HepG2 (cell line): ENCODE results near the gene PLEKHA3. TPM values are rescaled to one million over a fixed set of nuclear protein-coding genes. Genes with fewer than 3 reads are reported as not detected.
A peak's percentile ranks its signal among the peaks of the same experiment; 100 is the strongest.

Experiments
- ATAC-seq: fragments of 200-7000 bp; cut with Tn5 transposase; 3 replicates; pipeline ENCODE4 v1.9.1; 2020; ENCODE audit warnings: mild to moderate bottlenecking, moderate library complexity
- BruUV-seq: library from RNA; stranded (reverse); fragments of 400-500 nt; replicated peaks from 2 replicates; lab custom pipeline; 2021; lab: Mats Ljungman, UMichigan
- CTCF ChIA-PET: fragments of 300-600 bp; formaldehyde crosslinking; extraction: SDS; loops from one replicate; lab custom pipeline; 2021; ENCODE audit warnings: low total read pairs, inconsistent platforms, low intra/inter-chr PET ratio; lab: Yijun Ruan, JAX
- POLR2A ChIA-PET: fragments of 350-600 bp; sonication (Branson Sonifier 250); formaldehyde crosslinking; loops from one replicate; lab custom pipeline; 2020; ENCODE audit warnings: antibody characterized with exemption, inconsistent platforms; lab: Yijun Ruan, JAX
- DNase-seq: peaks from one replicate; pipeline ENCODE4 v3.0.0-alpha.2; 2015; ENCODE audit warnings: low spot score
- FAIRE-seq: peaks from 3 replicates; lab custom pipeline; 2011; peaks lifted over from hg19 to GRCh38; lab: Jason Lieb, UNC
- H2AFZ ChIP-seq: one replicate; pipeline ENCODE4 v1.6.1; 2011; ENCODE audit warnings: low read length, inconsistent platforms
- H3K27ac ChIP-seq: fragments of 300-600 bp; 3 replicates; pipeline ENCODE4 v1.8.0; 2011; ENCODE audit warnings: mixed run types, mild to moderate bottlenecking, mixed read lengths, low read length, inconsistent platforms; ENCODE audit not compliant: insufficient read depth; ENCODE audit errors: extremely low read length
- H3K27me3 ChIP-seq, 2 experiments: fragments of 200-600 bp in 1 of 2; 2 replicates in 1 of 2; 3 replicates in 1 of 2; pipeline versions ENCODE4 v1.6.0 to v1.8.0; 2011; ENCODE audit warnings: low read length in 2 of 2, mild to moderate bottlenecking in 2 of 2, moderate library complexity in 2 of 2, inconsistent platforms in 1 of 2; ENCODE audit not compliant: insufficient read depth in 2 of 2, control insufficient read depth in 1 of 2
- H3K36me3 ChIP-seq, 2 experiments: fragments of 200-600 bp in 1 of 2; replicated peaks in 1 of 2; 2 replicates in 1 of 2; 3 replicates in 1 of 2; pipeline versions ENCODE4 v1.5.1 to v1.8.0; 2011; ENCODE audit warnings: low read length in 2 of 2, inconsistent platforms in 1 of 2; ENCODE audit not compliant: insufficient read depth in 2 of 2, control insufficient read depth in 1 of 2
- H3K4me1 ChIP-seq: 2 replicates; pipeline ENCODE4 v1.5.1; 2012; ENCODE audit warnings: low read length, inconsistent platforms; ENCODE audit not compliant: insufficient read depth
- H3K4me2 ChIP-seq: 2 replicates; pipeline ENCODE4 v1.6.0; 2011; ENCODE audit warnings: low read depth, low read length, inconsistent platforms
- H3K4me3 ChIP-seq, 3 experiments: fragments of 200-600 bp in 1 of 3; sonication (generic), shearing (Covaris generic) in 1 of 3; replicated peaks in 1 of 3; 2 replicates each; pipeline ENCODE4 v1.5.1; 2011 to 2016; ENCODE audit warnings: low read length in 3 of 3, inconsistent platforms in 2 of 3, low read depth in 2 of 3, mild to moderate bottlenecking in 2 of 3, control low read depth in 1 of 3, mixed read lengths in 1 of 3; ENCODE audit not compliant: insufficient read depth in 1 of 3
- H3K79me2 ChIP-seq: one replicate; pipeline ENCODE4 v1.6.1; 2011; ENCODE audit warnings: low read length, inconsistent platforms; ENCODE audit not compliant: insufficient read depth
- H3K9ac ChIP-seq: 2 replicates; pipeline ENCODE4 v1.6.0; 2011; ENCODE audit warnings: mild to moderate bottlenecking, low read depth, low read length, inconsistent platforms; ENCODE audit not compliant: insufficient read depth
- H3K9me3 ChIP-seq: 2 replicates; pipeline ENCODE4 v1.5.1; 2012; ENCODE audit warnings: mild to moderate bottlenecking, low read length
- H4K20me1 ChIP-seq: 2 replicates; pipeline ENCODE4 v1.6.0; 2011; ENCODE audit warnings: inconsistent platforms, mild to moderate bottlenecking, low read length, moderate library complexity; ENCODE audit not compliant: insufficient read depth
- BCL3 ChIP-seq: sonication (generic); formaldehyde crosslinking; IDR thresholded peaks from 2 replicates; pipeline ENCODE4 v1.5.1; 2020; ENCODE audit warnings: mild to moderate bottlenecking, missing genetic modification reagents, moderate library complexity
- NFE2L1 ChIP-seq: sonication (generic); formaldehyde crosslinking; IDR thresholded peaks from 2 replicates; pipeline ENCODE4 v1.4.0; 2020; ENCODE audit warnings: missing genetic modification reagents, mild to moderate bottlenecking, borderline replicate concordance
- RFX5 ChIP-seq: IDR thresholded peaks from 2 replicates; pipeline ENCODE4 v1.6.1; 2011; ENCODE audit warnings: low read depth, low read length, improper control_type of control experiment
- SRF ChIP-seq: IDR thresholded peaks from 2 replicates; pipeline ENCODE4 v1.6.1; 2011; ENCODE audit warnings: mild to moderate bottlenecking, low read depth, low read length, moderate library complexity
- WGBS: methylation state at CpG from one replicate; pipeline ENCODE4 v1.1.6; 2017; ENCODE audit warnings: low lambda C conversion rate; 5-methylcytosine and 5-hydroxymethylcytosine counted together
- in situ Hi-C: cut with HindIII; loops from 2 replicates; pipeline ENCODE4 v1.10.0; 2017; ENCODE audit warnings: low pct_unique_long_range_greater_than_20kb; ENCODE audit not compliant: extremely low pct_ligation_motif_present
- intact Hi-C: fragments of 100-400 bp; cut with micrococcal nuclease; formaldehyde crosslinking; loops from one replicate; pipeline ENCODE4 v1.10.0; 2022; ENCODE audit not compliant: unreplicated experiment
- polyA plus RNA-seq, 8 experiments: library from polyadenylated mRNA; depleted of rRNA in 3 of 8; stranded (reverse) in 7 of 8; unstranded in 1 of 8; fragments of >200 nt; fragmentation: Illumina TruSeq in 4 of 8; extraction: Trizol in 4 of 8; gene quantifications; 2 replicates each; pipeline versions ENCODE4 v1.2.1 to v1.2.3, GENCODE V29; 2011 to 2016; ENCODE audit warnings: low read depth in 4 of 8, missing spikeins in 1 of 8, mixed read lengths in 1 of 8; ENCODE audit not compliant: insufficient read depth in 1 of 8
- total RNA-seq, 5 experiments: library from RNA; depleted of rRNA; stranded (reverse); fragments of >200 nt; fragmentation: Illumina TruSeq; extraction: Trizol; gene quantifications; 2 replicates each; pipeline ENCODE4 v1.2.3, GENCODE V29; 2016; ENCODE audit warnings: low read depth in 1 of 5

The PLEKHA3 gene
- total and polyA plus RNA-seq, 2 of the 13 experiments (the other 11 are each of a cell fraction or from before 2014, with no cell fraction given), result 11.7 to 23.1 TPM

- FAIRE-seq (no peak), ATAC-seq (no peak), DNase-seq (no peak)
- Histone ChIP-seq H3K4me1 (no peaks in the 10 kb centered on the region), H3K9me3 (no peaks in the 10 kb centered on the region), H3K4me3 (no peak overlapping the region), H3K79me2 (no peaks in the 10 kb centered on the region), H3K36me3 (peaks cover 6 to 9% of the 10 kb centered on the region in 2 experiments; a peak in 4 of 5 replicates), H3K27ac (no peak overlapping the region), H4K20me1 (no peaks in the 10 kb centered on the region), H3K9ac (no peak overlapping the region), H3K27me3 (no peaks in the 10 kb centered on the region), H2AFZ (no peak overlapping the region), H3K4me2 (no peak overlapping the region)
- 95% methylated on average over 4 of the region's 4 CpGs for WGBS
- intact Hi-C loops (no loop called here), in situ Hi-C loops (no loop called here)
- no TSS peak for BruUV-seq
- ChIA-PET POLR2A (no interaction called here), CTCF (no interaction called here)
- TF ChIP-seq RFX5 (peak; percentile 33; the same call in 1 of the 2 replicates), BCL3 (CRISPR knock-in tag) (no peak)
Measured at GRCh38 chr2:178513876-178514275, 33.6 kb downstream of the PLEKHA3 start.

DNA sequence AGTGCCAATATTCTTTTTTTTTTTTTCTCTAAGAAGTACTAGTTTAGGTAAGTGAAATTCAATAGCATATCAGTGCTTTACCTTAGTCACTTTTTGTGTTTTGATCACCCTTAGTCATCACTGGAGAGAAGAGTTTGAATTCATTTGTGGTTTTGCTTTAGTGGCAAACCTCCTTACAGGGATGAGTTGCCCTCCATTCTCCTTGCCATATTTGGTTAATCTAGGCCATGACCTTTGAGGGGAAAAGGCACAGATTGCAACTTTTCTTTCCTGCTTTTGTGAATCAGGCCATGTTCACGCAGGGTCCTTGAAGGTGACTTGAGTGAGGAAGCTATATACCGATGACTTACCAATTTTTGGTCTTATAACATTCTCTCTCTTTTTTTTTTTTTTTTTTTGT is 34.4 kb downstream of the PLEKHA3 start:
- H3K79me2 ChIP-seq, result no peaks in the 10 kb centered on the region
- no peaks in the 10 kb centered on the region for H3K4me1 ChIP-seq
- POLR2A ChIA-PET, result no interaction called here
- no peak overlapping the region for H3K4me2 ChIP-seq
- intact Hi-C loops (no loop called here), in situ Hi-C loops (no loop called here)
- CTCF ChIA-PET, result no interaction called here
- ATAC-seq, result no peak
- 97% methylated on average over 2 of the region's 2 CpGs for WGBS
- no peak overlapping the region for H3K9ac ChIP-seq
- TF ChIP-seq NFE2L1, result no peak
- TF ChIP-seq SRF, result 0 out of 2 replicates have a peak, but pooled peaks have one; percentile 32
- H4K20me1 ChIP-seq, result no peaks in the 10 kb centered on the region
- BruUV-seq, result no TSS peak
- no peak overlapping the region for H3K4me3 ChIP-seq
- H2AFZ ChIP-seq, result no peak overlapping the region
- H3K9me3 ChIP-seq, result no peaks in the 10 kb centered on the region
- no peaks in the 10 kb centered on the region for H3K27me3 ChIP-seq
- peaks cover 4 to 9% of the 10 kb centered on the region in 2 experiments; a peak in 4 of 5 replicates for H3K36me3 ChIP-seq
- FAIRE-seq, result no peak
- H3K27ac ChIP-seq, result no peak overlapping the region
- DNase-seq, result no peak
